GM12878 (cell line): ENCODE measurements around the gene USP10. TPM values are rescaled to one million over a fixed set of nuclear protein-coding genes. Genes with fewer than 3 reads are reported as not detected.

Experiments used
- ATAC-seq: fragments of 200-7000 bp; cut with Tn5 transposase; 3 replicates; pipeline ENCODE4 v1.9.1; 2020; ENCODE audit warnings: mild to moderate bottlenecking, moderate library complexity
- BruUV-seq: library from RNA; stranded (reverse); fragments of 400-500 nt; replicated peaks from 2 replicates; lab custom pipeline; 2021; lab: Mats Ljungman, UMichigan
- CTCF ChIA-PET: fragments of 300-600 bp; sonication (Branson Sonifier 250); formaldehyde crosslinking; extraction: SDS; loops from one replicate; lab custom pipeline; 2021; ENCODE audit warnings: inconsistent platforms; lab: Yijun Ruan, JAX
- POLR2A ChIA-PET: fragments of 350-600 bp; formaldehyde crosslinking; extraction: SDS; loops from one replicate; lab custom pipeline; 2021; ENCODE audit warnings: inconsistent platforms; lab: Charles Lee
- RAD21 ChIA-PET: fragments of 300-600 bp; sonication (Branson Sonifier 250); formaldehyde crosslinking; loops from one replicate; lab custom pipeline; 2023; ENCODE audit warnings: antibody characterized with exemption; ENCODE audit not compliant: unreplicated experiment; lab: Charles Lee
- SMC1A ChIA-PET: fragments of 300-600 bp; sonication (Branson Sonifier 250); formaldehyde crosslinking; loops from one replicate; lab custom pipeline; 2023; ENCODE audit not compliant: unreplicated experiment, uncharacterized antibody; lab: Charles Lee
- DNase-seq: peaks from one replicate; pipeline ENCODE4 v3.0.0-alpha.2; 2011; ENCODE audit warnings: low read depth, low spot score
- FAIRE-seq: peaks from 3 replicates; lab custom pipeline; 2011; peaks lifted over from hg19 to GRCh38; lab: Jason Lieb, UNC
- H2AFZ ChIP-seq: 2 replicates; pipeline ENCODE4 v1.6.0; 2011; ENCODE audit warnings: low read depth, low read length, control low read depth; ENCODE audit not compliant: control insufficient read depth
- H3K27ac ChIP-seq: 2 replicates; pipeline ENCODE4 v1.5.1; 2011; ENCODE audit warnings: control low read depth; ENCODE audit not compliant: control insufficient read depth, insufficient read depth
- H3K27me3 ChIP-seq, 2 experiments: replicated peaks in 1 of 2; 2 replicates each; pipeline versions ENCODE4 v1.6.0 to v1.6.1; 2011; ENCODE audit warnings: low read length in 1 of 2; ENCODE audit not compliant: control insufficient read depth in 2 of 2, insufficient read depth in 2 of 2
- H3K36me3 ChIP-seq, 2 experiments: 2 replicates each; pipeline ENCODE4 v1.5.1; 2011; ENCODE audit warnings: low read length in 1 of 2; ENCODE audit not compliant: control insufficient read depth in 2 of 2, insufficient read depth in 2 of 2
- H3K4me1 ChIP-seq: 2 replicates; pipeline ENCODE4 v1.6.1; 2011; ENCODE audit warnings: mild to moderate bottlenecking, low read length, moderate library complexity, mixed read lengths; ENCODE audit not compliant: control insufficient read depth, insufficient read depth
- H3K4me2 ChIP-seq: 2 replicates; pipeline ENCODE4 v1.6.0; 2011; ENCODE audit warnings: control low read depth; ENCODE audit not compliant: control insufficient read depth, insufficient read depth
- H3K4me3 ChIP-seq: fragments of 200-600 bp; sonication (generic); 2 replicates; pipeline ENCODE4 v1.5.1; 2016
- H3K79me2 ChIP-seq: 2 replicates; pipeline ENCODE4 v1.6.0; 2011; ENCODE audit warnings: low read length; ENCODE audit not compliant: control insufficient read depth, insufficient read depth
- H3K9ac ChIP-seq: 2 replicates; pipeline ENCODE4 v1.8.0; 2011; ENCODE audit warnings: low read length, control low read depth, mixed read lengths; ENCODE audit not compliant: control insufficient read depth, insufficient read depth
- H3K9me3 ChIP-seq: replicated peaks from 3 replicates; pipeline ENCODE4 v1.5.1; 2011; ENCODE audit warnings: mild to moderate bottlenecking, low read length; ENCODE audit not compliant: control insufficient read depth, insufficient read depth
- H4K20me1 ChIP-seq: 2 replicates; pipeline ENCODE4 v1.6.0; 2011; ENCODE audit not compliant: control insufficient read depth, insufficient read depth
- CBFB ChIP-seq: IDR thresholded peaks from 2 replicates; pipeline ENCODE4 v1.6.1; 2016; ENCODE audit warnings: antibody characterized with exemption, low read depth
- CREM ChIP-seq: IDR thresholded peaks from 2 replicates; pipeline ENCODE4 v1.6.1; 2014; ENCODE audit warnings: antibody characterized with exemption, low read depth
- CTCF ChIP-seq, 3 experiments: IDR thresholded peaks in 2 of 3; conservative IDR thresholded peaks in 1 of 3; 2 replicates each; pipeline ENCODE4 v1.5.1; 2011; ENCODE audit warnings: low read depth in 3 of 3, low read length in 3 of 3, mild to moderate bottlenecking in 3 of 3, control low read depth in 2 of 3, moderate library complexity in 2 of 3, inconsistent platforms in 1 of 3, mixed read lengths in 1 of 3; ENCODE audit not compliant: control insufficient read depth in 2 of 3, insufficient read depth in 1 of 3; ENCODE audit errors: extremely low read depth in 1 of 3
- IRF4 ChIP-seq: IDR thresholded peaks from 2 replicates; pipeline ENCODE4 v1.6.1; 2011; ENCODE audit warnings: low read depth, low read length
- NFYB ChIP-seq: IDR thresholded peaks from 2 replicates; pipeline ENCODE4 v1.6.1; 2011; ENCODE audit warnings: low read depth, mild to moderate bottlenecking, low read length, improper control_type of control experiment, moderate library complexity; ENCODE audit not compliant: insufficient read depth
- PAX5 ChIP-seq: IDR thresholded peaks from 2 replicates; pipeline ENCODE4 v1.6.1; 2011; ENCODE audit warnings: low read depth, low read length, borderline replicate concordance
- PKNOX1 ChIP-seq: fragments of 450-650 bp; IDR thresholded peaks from 2 replicates; pipeline ENCODE4 v1.6.1; 2016; ENCODE audit warnings: mild to moderate bottlenecking
- RAD21 ChIP-seq: IDR thresholded peaks from 2 replicates; pipeline ENCODE4 v1.6.1; 2011; ENCODE audit warnings: mild to moderate bottlenecking, low read depth, low read length, moderate library complexity; ENCODE audit not compliant: insufficient read depth
- RUNX3 ChIP-seq: IDR thresholded peaks from 2 replicates; pipeline ENCODE4 v1.6.1; 2012; ENCODE audit warnings: low read length, inconsistent platforms
- SKIL ChIP-seq: fragments of 450-650 bp; IDR thresholded peaks from 2 replicates; pipeline ENCODE4 v1.6.1; 2017; ENCODE audit warnings: mild to moderate bottlenecking, low read depth, inconsistent platforms; ENCODE audit not compliant: poor library complexity, severe bottlenecking
- SMC3 ChIP-seq: IDR thresholded peaks from 2 replicates; pipeline ENCODE4 v1.6.1; 2011; ENCODE audit warnings: low read length, improper control_type of control experiment, borderline replicate concordance
- SREBF2 ChIP-seq: IDR thresholded peaks from 2 replicates; pipeline ENCODE4 v1.6.1; 2012; ENCODE audit warnings: mild to moderate bottlenecking, low read length
- TCF12 ChIP-seq: IDR thresholded peaks from 2 replicates; pipeline ENCODE4 v1.6.1; 2011; ENCODE audit warnings: low read depth, mild to moderate bottlenecking, low read length
- USF1 ChIP-seq: IDR thresholded peaks from 2 replicates; pipeline ENCODE4 v1.6.1; 2011; ENCODE audit warnings: borderline replicate concordance, low read depth, mild to moderate bottlenecking, moderate library complexity, mixed read lengths, low read length; ENCODE audit not compliant: insufficient read depth; ENCODE audit errors: extremely low read length
- WRNIP1 ChIP-seq: IDR thresholded peaks from 2 replicates; pipeline ENCODE4 v1.6.1; 2011; ENCODE audit warnings: low read depth, low read length, improper control_type of control experiment, borderline replicate concordance
- YY1 ChIP-seq: IDR thresholded peaks from 2 replicates; pipeline ENCODE4 v1.6.1; 2011; ENCODE audit warnings: low read depth, mild to moderate bottlenecking, low read length
- ZNF207 ChIP-seq: fragments of 450-650 bp; IDR thresholded peaks from 2 replicates; pipeline ENCODE4 v1.6.1; 2014; ENCODE audit warnings: antibody characterized with exemption, mild to moderate bottlenecking, borderline replicate concordance
- WGBS: methylation state at CpG from one replicate; pipeline ENCODE4 v1.1.6; 2016; ENCODE audit warnings: low lambda C conversion rate; ENCODE audit not compliant: insufficient replicate concordance, insufficient coverage; ENCODE audit errors: missing lambda C conversion rate; 5-methylcytosine and 5-hydroxymethylcytosine counted together
- in situ Hi-C: fragments of 300-500 bp; cut with MboI; formaldehyde crosslinking; loops from 9 replicates; pipeline ENCODE4 v1.14.3; 2018; ENCODE audit warnings: mixed read lengths
- intact Hi-C: fragments of 100-400 bp; cut with micrococcal nuclease; formaldehyde crosslinking; loops from one replicate; pipeline ENCODE4 v1.14.2; 2022; ENCODE audit not compliant: unreplicated experiment
- polyA plus RNA-seq, 11 experiments: library from polyadenylated mRNA; depleted of rRNA in 4 of 11; unstranded in 6 of 11; stranded (reverse) in 5 of 11; fragments of >200 nt; fragmentation: Nextera tagmentation in 4 of 11; fragmentation: Illumina TruSeq in 1 of 11; extraction: Ambion mirVana in 4 of 11; extraction: Trizol in 1 of 11; gene quantifications; 1 replicate in 1 of 11; 2 replicates in 10 of 11; pipeline versions ENCODE4 v1.2.1 to v1.2.3, GENCODE V29; 2011 to 2016; ENCODE audit warnings: inconsistent platforms in 2 of 11, missing spikeins in 2 of 11, low read depth in 1 of 11
- total RNA-seq, 4 experiments: library from RNA; depleted of rRNA in 3 of 4; stranded (reverse); fragments of >200 nt in 3 of 4; fragmentation: Illumina TruSeq in 1 of 4; extraction: Trizol in 1 of 4; gene quantifications; 2 replicates each; pipeline versions ENCODE4 v1.2.1 to v1.2.3, GENCODE V29; 2013 to 2021

Gene USP10
- total and polyA plus RNA-seq, 10 of the 15 experiments (the other 5 are each of a cell fraction or from before 2014, with no cell fraction given), result 46.1 to 160 (median 105) TPM

GRCh38 chr16:84738255-84739038 lies 38.6 kb downstream of the USP10 start:
- H4K20me1 ChIP-seq, result no peaks in the 10 kb centered on the region
- H3K27me3 ChIP-seq, result no peaks in the 10 kb centered on the region
- POLR2A ChIA-PET, result interaction anchor here (0.7 to 2.6 kb wide), 3 partner anchors 8 to 15 kb away, joined by 3 to 8 read pairs (median 5); no protein-coding TSS in a partner anchor
- 24% methylated on average over 8 of the region's 8 CpGs for WGBS
- in situ Hi-C loops, result no loop called here
- peak; percentile 94 for FAIRE-seq
- H3K27ac ChIP-seq, result no peak overlapping the region
- peaks cover 24 to 45% of the 10 kb centered on the region in 2 experiments for H3K36me3 ChIP-seq
- peak overlapping the region; percentile 66 for H3K4me2 ChIP-seq
- H3K9ac ChIP-seq, result no peak overlapping the region
- BruUV-seq, result no TSS peak
- RAD21 ChIA-PET, result interaction anchor here (0.5 to 5.3 kb wide), 15 partner anchors 9 to 233 kb away, joined by 3 to 52 read pairs (median 6); no protein-coding TSS in a partner anchor
- H2AFZ ChIP-seq, result no peak overlapping the region
- peaks cover 69% of the 10 kb centered on the region for H3K79me2 ChIP-seq
- H3K4me1 ChIP-seq, result peaks cover 14% of the 10 kb centered on the region
- no peaks in the 10 kb centered on the region for H3K9me3 ChIP-seq
- intact Hi-C loops, result loop anchor here (1.0 kb wide), 2 partner anchors 66 to 115 kb away; no protein-coding TSS in a partner anchor
- no peak overlapping the region for H3K4me3 ChIP-seq
- peak; percentile 71 for DNase-seq
- peak; percentile 95 for ATAC-seq
- CTCF ChIA-PET, result interaction anchor here (0.5 to 9.6 kb wide), 48 partner anchors 12 to 514 kb away, joined by 3 to 239 read pairs (median 5); partner anchors contain the start of gene KLHL36
- SMC1A ChIA-PET, result interaction anchor here (0.6 to 12.2 kb wide), 29 partner anchors 8 to 462 kb away, joined by 3 to 129 read pairs (median 4); no protein-coding TSS in a partner anchor
- TF ChIP-seq ZNF207 (no peak), PAX5 (no peak), IRF4 (0 out of 2 replicates have a peak, but pooled peaks have one; percentile 34), CREM (peak; percentile 42; the same call in 1 of the 2 replicates), YY1 (peak; percentile 48), USF1 (no peak), TCF12 (no peak), SREBF2 (no peak), PKNOX1 (peak; percentile 81), SMC3 (peak; percentile 70), RUNX3 (peak; percentile 72), NFYB (no peak), CBFB (0 out of 2 replicates have a peak, but pooled peaks have one; percentile 35), RAD21 (peak; percentile 62), CTCF (IDR thresholded peaks at IDR 0.05 in 2 of 3, conservative IDR thresholded peaks at IDR 0.05 in 1 of 3; ENCODE audit: control insufficient read depth in 2 of 3, extremely low read depth in 1 of 3, insufficient read depth in 1 of 3, low read depth in 3 of 3, low read length in 3 of 3) (peak; percentile 82 to 96 (median 83)), SKIL (no peak), WRNIP1 (no peak)
